Measurements from ENCODE around the gene MINDY4. TPM values are rescaled to one million over a fixed set of nuclear protein-coding genes. Genes with fewer than 3 reads are reported as not detected.

MINDY4 gene
- total and polyA plus RNA-seq, 9 donors, result 6.9 to 30.3 (median 18.2) TPM

- Histone ChIP-seq H3K4me1 (ENCODE audit: insufficient read depth) (no peaks in the 10 kb centered on the region), H3K27ac (no peak overlapping the region)
Measured at GRCh38 chr7:30884881-30885280, 113.7 kb downstream of the MINDY4 start.

DNA sequence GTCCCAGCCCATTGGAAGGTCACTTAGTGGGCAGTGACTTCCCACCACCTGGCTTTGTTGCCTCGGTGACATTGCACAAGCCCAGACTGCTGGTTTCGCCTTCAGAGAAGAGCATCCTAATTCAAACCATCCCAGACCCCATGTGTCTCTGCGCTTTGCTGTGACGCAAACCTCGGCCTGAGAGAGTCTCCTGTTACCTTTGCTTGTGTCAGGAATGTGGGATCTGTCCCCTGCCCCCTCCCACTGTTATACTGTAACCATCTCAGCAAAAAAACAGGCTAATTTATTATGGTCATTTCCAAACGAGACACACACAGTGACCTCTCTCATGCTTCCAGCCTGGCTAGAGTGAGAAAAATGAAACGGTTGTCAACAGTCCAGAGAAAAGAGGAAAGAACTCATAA lies 115.4 kb downstream of the MINDY4 start:
- no peak for DNase-seq
- no peak overlapping the region for H3K27ac ChIP-seq
- H3K4me3 ChIP-seq, result no peak overlapping the region
- TF ChIP-seq POLR2A (IDR thresholded peaks at IDR 0.05) (no peak), EP300 (IDR thresholded peaks at IDR 0.05) (no peak)
- TF ChIP-seq, protein P1, sequence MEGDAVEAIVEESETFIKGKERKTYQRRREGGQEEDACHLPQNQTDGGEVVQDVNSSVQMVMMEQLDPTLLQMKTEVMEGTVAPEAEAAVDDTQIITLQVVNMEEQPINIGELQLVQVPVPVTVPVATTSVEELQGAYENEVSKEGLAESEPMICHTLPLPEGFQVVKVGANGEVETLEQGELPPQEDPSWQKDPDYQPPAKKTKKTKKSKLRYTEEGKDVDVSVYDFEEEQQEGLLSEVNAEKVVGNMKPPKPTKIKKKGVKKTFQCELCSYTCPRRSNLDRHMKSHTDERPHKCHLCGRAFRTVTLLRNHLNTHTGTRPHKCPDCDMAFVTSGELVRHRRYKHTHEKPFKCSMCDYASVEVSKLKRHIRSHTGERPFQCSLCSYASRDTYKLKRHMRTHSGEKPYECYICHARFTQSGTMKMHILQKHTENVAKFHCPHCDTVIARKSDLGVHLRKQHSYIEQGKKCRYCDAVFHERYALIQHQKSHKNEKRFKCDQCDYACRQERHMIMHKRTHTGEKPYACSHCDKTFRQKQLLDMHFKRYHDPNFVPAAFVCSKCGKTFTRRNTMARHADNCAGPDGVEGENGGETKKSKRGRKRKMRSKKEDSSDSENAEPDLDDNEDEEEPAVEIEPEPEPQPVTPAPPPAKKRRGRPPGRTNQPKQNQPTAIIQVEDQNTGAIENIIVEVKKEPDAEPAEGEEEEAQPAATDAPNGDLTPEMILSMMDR (IDR thresholded peaks at IDR 0.05), result no peak
- 59 to 73% (median 70%) methylated on average over 7 of the region's 7 CpGs for WGBS, 3 donors
- H3K4me1 ChIP-seq (ENCODE audit: insufficient read depth), result no peaks in the 10 kb centered on the region
- H3K36me3 ChIP-seq, result no peaks in the 10 kb centered on the region
- H3K9me3 ChIP-seq, result no peaks in the 10 kb centered on the region
- intact Hi-C loops (cut with DNase I), result no loop called here
- H3K27me3 ChIP-seq, result no peaks in the 10 kb centered on the region

More at GRCh38 chr7:30884881-30885280, 113.7 kb downstream of the MINDY4 start:
- DNase-seq, result no peak
- no peak overlapping the region for H3K4me3 ChIP-seq
- H3K27me3 ChIP-seq, result no peaks in the 10 kb centered on the region
- TF ChIP-seq POLR2A (IDR thresholded peaks at IDR 0.05), result no peak
- no peak for TF ChIP-seq EP300 (IDR thresholded peaks at IDR 0.05)
- TF ChIP-seq, protein P1 (IDR thresholded peaks at IDR 0.05), result no peak
- intact Hi-C loops (cut with DNase I), result no loop called here
- no peaks in the 10 kb centered on the region for H3K36me3 ChIP-seq
- H3K9me3 ChIP-seq, result no peaks in the 10 kb centered on the region

GRCh38 chr7:30887464-30887872 lies 116.3 kb downstream of the MINDY4 start:
- H3K27me3 ChIP-seq, result no peaks in the 10 kb centered on the region
- no peaks in the 10 kb centered on the region for H3K9me3 ChIP-seq
- intact Hi-C loops (cut with DNase I), result no loop called here
- no peak for DNase-seq
- no peaks in the 10 kb centered on the region for H3K36me3 ChIP-seq
- no peaks in the 10 kb centered on the region for H3K4me1 ChIP-seq (ENCODE audit: insufficient read depth)
- TF ChIP-seq EP300 (IDR thresholded peaks at IDR 0.05) (no peak), POLR2A (IDR thresholded peaks at IDR 0.05) (no peak)
- TF ChIP-seq, protein P1 (IDR thresholded peaks at IDR 0.05), result no peak
- H3K4me3 ChIP-seq, result no peak overlapping the region
- no peak overlapping the region for H3K27ac ChIP-seq
- WGBS, 3 donors, result 63 to 75% (median 69%) methylated on average over 9 to 10 of the region's 10 CpGs

- intact Hi-C loops (cut with DNase I), result no loop called here
- no peak overlapping the region for H3K27ac ChIP-seq
- no peaks in the 10 kb centered on the region for H3K27me3 ChIP-seq
- no peak overlapping the region for H3K4me3 ChIP-seq
- 52 to 60% (median 53%) methylated on average over 3 of the region's 3 CpGs for WGBS, 3 donors
- no peak for DNase-seq
- no peaks in the 10 kb centered on the region for H3K4me1 ChIP-seq (ENCODE audit: insufficient read depth)
- TF ChIP-seq POLR2A (IDR thresholded peaks at IDR 0.05), result no peak
- no peak for TF ChIP-seq EP300 (IDR thresholded peaks at IDR 0.05)
- TF ChIP-seq, protein P1 (IDR thresholded peaks at IDR 0.05), result no peak
- H3K36me3 ChIP-seq, result no peaks in the 10 kb centered on the region
- no peaks in the 10 kb centered on the region for H3K9me3 ChIP-seq
Measured at GRCh38 chr7:30888747-30889146, 117.5 kb downstream of the MINDY4 start.
